Stimulated activated CD8-positive, alpha-beta memory T cell treated with anti-CD3 and anti-CD28 coated beads, Interleukin-7, amount 100 ng/mL, for 1 hour (primary cell): ENCODE data around the gene PDZD2.

Source experiments
- DNase-seq, 2 donors: peaks; one replicate each; pipeline ENCODE4 v3.0.0-alpha.2; 2020; ENCODE audit warnings: low read depth in 2 of 2

PDZD2 gene

DNA sequence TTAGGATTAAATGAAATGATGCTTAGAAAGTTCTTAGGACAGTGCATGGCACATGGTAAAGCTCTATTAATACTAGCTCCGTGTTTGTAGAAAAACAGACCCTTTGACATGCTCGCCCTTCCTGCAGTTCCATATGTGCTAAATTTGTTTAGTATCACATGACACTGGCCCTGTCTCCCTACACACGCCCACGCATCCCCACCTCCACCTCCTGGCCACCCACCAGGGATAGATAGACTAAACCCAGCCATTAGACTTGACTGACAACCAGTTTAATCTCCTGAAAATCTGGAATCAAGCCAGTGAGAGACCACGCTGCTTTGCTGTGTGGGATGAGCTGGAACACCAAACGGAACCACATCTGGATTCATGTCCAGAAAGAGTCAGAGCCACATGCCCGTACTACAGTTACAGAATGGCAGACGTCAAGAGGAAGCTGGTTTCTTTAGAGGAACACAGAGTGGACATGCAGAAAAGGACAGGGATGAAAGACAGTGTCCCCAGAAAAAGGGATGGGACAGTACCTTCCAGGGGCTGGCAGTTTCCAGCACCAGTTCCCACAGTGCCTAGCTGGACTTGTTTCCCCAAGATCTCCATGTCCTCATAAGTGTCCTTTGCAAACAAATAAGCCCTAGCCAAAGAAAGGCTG, 186.1 kb downstream of the PDZD2 start:
- DNase-seq: no peak

DNA sequence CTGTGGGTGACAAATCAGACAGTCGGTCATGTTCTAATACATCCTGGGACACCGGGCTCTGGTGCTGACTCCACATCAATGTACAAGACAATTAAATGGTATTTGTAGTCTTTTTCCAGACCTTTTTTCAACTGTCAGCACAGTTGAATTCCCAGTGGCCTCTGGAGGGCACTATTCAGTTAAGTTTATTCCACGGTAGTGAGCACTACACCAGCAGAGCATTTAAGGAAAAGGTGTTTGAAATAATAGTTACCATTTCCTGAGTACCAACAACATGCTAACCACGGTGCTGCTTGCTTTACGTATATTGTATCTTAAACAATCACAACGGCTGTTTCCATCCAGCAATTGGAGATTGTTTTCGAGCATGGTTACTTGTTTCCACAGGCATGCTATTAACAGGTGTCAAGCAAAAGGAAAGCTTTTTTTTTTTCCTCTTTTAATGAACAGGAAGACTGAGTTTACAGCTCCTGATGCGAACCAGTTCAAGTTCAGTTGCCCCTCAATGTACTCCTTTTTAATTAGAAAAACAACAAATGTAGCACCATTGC, 186.7 kb downstream of the PDZD2 start:
- no peak for DNase-seq

DNA sequence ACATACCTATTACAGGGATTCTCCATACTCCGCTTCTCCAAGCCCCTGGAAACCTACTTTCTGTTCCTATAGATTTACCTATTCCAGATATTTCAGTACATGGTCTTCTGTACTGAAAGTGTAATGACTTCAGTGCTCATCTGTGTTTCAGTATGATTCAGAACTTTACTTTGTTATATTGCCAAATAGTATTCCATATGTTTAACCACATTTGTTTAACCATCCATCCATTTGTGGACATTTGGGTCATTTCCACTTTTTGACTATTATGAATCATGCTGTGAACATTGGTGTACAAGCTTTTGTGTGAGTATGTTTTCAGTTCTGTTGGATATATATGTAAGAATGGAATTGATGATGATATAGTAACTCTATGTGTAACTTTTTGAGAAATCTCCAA, 188.9 kb downstream of the PDZD2 start:
- no peak for DNase-seq

DNA sequence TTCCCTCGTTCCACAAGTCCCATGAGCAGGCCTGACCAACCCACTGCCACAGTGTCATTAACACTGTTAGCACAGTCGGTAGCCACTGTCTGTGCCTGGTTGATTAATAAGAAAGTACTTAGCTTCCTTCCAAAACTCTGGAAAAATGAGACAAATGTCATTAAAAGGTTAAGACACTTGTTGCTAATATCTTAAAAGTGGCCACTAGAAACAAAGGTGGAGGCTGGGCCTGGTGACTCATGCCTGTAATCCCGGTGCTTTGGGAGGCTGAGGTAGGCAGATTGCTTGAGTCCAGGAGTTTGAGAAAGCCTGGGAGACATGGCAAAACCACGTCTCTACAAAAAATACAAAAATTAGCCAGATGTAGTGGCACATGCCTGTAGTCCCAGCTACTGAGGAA, 194.0 kb downstream of the PDZD2 start:
- no peak for DNase-seq

DNA sequence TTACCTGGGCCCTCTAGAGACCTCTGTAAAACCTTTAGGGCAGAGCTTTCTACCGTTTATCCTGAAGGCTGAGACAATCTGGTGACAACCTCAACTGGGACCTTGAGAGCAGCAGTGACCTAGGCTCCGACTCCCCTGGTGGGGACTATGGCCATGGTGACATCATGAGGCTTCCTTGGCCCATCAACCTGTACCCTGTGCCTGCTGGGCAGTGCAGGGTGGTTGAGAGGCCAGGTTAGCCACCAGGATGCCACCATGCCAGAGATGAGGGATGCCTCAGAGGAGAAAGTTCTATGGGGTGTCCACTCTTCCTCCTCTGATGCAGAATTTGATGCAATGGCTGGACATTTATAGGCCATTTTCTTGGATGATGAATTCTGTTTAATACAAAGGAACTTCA, 194.8 kb downstream of the PDZD2 start:
- DNase-seq: no peak

DNA sequence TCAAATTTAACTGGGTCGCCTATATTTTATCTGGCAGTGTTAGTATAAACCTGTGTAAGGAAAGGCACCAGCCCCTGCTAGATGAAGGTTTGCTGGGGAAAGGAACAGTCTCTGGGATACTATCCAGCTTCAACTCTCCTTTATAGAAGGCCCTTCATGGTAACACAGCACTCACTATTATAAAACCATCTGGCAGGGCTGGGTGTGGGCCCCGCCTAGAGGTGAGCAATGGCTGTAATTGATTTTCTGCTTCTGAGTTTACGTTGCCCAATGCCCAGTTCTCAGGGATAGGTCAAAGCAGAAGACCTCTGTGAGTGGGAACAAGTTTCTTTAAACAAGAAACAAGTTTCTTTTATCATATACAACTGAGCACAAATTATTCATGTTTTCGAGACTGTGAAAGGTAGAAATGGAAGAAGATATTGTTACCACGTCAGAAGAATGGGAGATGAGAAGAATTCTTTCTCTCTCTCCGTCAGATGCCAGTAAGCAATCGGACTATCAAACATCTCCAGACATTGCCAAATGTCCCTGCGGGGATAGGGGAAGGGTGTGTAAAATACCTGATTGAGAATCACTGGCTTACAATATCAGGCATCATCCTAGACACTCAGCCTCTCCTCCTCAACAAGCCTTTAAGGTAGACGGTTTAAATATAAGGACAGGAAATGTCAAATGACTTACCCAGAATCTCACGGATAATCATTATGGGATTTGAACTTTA, 205.9 kb downstream of the PDZD2 start:
- DNase-seq: no peak

DNA sequence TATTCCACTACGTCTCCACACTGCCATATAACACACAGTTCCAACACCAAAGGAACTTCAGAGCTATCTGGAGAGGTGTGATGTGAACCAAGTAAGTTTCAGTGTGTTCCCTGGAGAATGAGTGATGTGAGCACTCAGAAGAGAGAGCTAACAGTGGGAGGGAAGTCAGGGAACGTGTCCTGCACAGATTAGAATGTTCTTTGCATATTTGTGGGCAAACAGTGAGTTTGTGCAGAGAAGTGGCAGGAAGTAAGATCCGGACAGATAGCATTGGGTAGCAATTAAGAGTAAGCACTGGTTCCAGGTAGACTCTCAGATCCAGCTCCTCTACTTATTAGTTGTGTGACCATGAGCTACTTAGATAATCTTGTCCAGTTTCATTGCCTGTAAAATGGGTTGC, 206.4 kb downstream of the PDZD2 start:
- no peak for DNase-seq

DNA sequence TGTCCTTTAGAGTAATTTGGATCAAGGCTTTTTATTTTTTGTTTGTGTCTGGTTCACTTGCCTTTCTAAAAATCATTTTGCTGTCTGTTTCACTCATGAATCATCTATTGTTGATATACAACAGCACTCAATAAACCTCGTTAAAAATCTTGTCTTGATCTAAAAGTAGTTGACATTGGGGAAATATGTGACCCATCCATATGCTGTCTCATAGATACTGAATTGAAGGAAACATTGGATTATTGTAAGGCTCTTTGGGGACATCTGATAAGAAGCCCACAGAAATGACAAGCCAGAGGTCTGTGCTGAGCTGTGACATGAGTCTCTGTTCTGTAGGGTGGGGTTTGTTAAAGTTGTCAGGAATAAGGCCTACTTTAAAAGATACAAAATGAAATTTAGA, 208.0 kb downstream of the PDZD2 start:
- DNase-seq: no peak

DNA sequence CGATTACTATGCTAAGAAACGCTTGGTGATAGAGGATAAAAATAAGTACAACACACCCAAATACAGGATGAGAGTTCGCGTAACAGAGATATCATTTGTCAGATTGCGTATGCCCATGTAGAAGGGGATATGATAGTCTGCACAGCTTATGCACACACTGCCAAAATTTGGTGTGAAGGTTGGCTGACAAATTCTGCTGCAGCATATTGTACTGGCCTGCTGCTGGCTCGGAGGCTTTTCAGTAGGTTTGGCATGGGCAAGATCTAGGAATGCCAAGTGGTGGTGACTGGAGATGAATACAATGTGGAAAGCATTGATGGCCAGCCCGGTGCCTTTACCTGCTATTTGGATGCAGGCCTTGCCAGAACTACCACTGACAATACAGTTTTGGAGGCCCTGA, 208.4 kb downstream of the PDZD2 start:
- DNase-seq: no peak

DNA sequence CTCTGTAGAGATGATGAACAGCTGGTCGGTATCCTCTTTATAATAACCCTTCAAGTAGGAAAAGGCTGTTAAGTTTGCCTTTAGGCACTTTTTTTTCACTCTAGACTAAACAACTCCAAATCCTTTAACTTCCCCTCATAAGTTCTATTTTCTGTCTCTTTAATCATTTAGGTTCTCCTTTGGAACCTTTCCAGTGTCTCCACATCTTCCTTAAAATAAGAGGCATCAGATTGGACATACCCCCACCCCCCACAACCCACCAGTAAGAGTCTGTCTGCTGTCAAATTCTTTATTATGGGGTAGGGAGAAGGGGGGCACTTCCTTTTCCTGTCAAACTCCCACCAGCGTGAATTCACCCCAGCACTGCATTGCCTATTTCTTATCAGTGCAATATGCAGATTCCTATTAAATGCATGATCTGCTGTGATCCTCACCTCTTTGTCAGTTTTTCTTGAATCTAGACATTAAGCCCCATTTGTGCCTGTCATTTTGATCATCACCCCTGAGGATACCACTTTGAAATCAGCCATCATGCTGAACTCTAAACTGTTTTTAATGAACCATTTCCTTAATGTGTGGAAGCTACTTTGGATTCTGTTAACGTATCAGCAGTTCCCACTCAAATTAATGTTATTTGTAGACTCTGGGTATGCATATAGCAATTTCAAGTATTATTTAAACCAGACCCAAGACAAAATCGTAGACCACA, 212.2 kb downstream of the PDZD2 start:
- no peak for DNase-seq

DNA sequence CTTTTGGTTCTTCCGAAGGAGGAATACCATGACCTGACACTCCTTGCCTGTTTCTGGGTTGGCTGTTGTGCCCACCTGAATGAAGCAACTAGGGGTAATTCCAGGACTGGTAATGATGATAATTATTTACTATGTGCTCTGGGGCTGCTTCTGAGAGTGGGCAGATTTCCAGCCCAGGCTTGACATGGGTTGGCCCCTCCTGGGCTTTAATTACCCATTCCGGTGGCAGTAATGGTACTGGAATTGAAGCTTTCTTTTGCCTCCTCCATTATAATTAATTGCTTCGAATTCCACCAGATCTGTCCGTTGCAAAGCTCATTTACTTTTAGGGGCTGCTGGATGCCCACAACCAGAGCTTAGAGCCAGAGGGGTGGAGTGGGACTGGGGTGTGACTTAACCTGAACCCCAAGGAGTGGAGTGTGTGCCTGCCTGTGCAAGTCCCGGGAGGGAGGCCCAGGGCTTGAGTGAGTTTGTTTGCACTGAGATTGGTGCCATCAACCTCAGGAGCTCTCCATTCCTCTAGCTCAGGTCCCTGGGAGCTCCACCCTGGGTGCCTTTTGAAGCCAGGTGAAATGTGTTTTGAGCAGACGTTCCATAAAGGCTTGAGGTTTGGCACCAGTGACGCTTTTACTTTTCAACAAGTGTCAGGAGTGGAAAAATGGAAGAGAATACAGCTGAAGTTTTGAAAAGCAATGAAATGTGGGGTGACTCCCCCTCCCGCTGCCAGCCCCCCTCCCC, 214.6 kb downstream of the PDZD2 start:
- no peak for DNase-seq

DNA sequence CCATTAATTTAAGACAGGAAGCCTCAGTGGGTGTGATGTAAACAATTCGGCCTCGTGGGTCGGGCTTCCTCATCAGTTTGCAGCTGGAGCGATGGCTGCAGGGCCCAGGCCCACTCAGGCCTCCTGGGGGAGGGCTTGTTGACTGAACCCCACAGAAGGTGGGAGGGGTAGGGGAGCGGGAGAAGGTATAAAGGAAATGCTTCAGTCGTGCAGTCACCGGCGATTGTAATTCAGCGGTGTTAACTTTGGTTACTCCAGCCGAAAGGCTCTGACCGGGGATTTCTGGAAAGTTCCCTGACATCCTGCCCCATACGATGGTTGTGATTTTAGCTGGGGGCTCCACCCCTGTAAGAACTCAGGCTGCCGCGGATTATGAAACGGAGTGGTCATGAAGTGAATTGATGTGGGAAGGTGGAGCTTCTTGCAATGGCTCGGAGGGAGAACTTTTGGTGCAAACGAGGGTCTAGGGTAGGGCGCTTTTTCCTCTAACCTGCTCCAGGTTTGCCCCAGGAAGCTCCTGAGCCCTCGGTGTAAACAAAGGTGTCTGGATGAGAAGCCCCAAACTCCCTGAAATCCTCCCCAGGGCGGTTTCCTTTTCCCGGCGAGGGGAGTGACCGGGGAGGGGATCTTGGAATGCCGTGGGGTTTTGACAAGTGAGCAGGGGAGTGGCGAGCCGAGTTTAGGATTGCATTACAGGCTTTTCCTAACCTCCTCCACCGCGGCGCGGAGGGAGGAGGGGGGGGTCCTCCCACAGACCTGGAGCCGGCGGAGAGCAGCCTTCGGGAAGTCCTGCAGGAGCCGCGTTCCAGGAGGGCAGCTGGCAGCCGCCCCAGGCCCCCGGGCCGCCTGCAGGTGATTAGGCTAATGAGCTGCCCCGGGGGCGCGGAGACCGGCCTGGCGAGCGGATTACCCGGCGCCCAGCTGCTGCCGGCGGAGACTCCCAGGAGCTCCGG, 215.5 kb downstream of the PDZD2 start:
- DNase-seq: no peak

DNA sequence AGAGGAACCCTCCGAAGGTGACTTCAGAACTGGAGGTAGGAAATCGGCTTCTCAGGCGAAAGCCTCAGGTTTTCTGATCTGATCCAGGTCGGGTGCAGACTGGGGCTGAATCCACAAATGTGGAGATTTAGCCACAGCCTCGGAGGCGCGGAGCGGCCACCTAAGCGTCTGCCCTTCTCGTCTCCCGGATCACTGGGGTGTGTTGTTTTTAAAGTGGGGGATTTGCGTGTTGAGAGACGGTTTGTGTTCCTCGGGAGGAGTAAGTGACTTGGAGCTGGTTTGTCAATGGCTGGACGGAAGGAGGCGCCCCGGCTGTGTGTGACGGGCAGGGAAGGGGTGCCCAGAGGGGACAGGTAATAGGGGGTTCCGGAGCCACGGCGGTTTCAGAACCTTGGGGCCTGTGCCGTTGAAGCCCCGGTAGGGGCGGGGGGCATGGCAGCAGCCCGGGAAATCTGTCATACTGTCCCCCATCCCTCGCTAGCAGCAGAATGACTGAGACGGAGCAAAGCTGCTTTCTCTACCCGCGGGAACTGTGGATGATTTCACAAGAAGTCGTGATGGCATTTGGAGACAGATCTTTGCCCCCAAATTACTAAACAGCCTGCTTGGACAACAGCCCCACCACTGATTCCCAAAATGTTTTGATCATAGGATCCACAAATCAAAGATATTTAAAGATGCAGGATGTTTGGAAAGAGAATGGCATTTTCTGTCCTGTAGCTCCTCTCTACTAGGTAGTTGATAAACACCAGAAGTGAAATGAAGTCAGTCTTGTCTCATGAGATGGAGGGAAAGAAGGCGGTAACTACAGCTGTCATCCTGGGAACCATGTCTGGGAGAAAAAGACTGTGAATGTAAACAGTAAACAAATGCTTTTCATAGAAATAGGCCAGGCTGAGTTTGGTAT, 216.5 kb downstream of the PDZD2 start:
- DNase-seq: no peak

DNA sequence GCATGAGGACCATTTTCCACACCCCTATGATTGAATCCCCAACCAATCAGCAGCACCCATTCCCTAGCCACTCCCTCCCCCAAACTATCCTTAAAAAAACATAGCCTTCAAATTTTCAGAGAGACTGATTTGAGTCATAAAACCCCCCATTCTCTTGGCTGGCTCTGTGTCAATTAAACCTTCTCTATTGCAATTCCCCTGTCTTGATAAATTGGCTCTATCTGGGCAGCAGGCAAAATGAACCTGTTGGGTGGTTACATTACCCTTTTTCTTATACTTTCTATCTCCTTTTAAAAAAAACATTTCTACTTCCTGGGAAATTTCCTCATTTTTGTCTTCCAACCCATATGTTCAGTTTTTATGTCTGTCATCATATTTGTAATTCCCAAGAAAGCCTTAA, 220.2 kb downstream of the PDZD2 start:
- no peak for DNase-seq

DNA sequence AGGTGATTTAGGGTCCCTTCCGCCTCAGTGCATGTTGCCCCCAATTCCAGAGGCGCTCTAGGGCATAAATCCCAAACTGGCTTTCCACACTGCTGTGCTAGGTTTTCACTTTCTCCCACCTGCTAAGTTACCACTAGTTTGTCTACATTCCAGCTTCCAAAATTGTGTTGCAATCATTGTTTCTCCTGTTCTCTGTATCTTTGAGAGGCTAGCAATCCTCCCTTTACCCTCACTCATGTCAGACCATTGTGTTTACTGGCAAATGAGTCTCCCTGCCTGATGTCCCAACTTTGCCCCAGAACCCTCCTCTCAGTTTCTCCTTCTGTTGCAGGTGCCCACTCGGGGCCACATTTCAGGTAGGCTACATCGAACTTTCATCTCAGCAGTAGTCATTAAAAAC, 221.3 kb downstream of the PDZD2 start:
- DNase-seq: no peak

DNA sequence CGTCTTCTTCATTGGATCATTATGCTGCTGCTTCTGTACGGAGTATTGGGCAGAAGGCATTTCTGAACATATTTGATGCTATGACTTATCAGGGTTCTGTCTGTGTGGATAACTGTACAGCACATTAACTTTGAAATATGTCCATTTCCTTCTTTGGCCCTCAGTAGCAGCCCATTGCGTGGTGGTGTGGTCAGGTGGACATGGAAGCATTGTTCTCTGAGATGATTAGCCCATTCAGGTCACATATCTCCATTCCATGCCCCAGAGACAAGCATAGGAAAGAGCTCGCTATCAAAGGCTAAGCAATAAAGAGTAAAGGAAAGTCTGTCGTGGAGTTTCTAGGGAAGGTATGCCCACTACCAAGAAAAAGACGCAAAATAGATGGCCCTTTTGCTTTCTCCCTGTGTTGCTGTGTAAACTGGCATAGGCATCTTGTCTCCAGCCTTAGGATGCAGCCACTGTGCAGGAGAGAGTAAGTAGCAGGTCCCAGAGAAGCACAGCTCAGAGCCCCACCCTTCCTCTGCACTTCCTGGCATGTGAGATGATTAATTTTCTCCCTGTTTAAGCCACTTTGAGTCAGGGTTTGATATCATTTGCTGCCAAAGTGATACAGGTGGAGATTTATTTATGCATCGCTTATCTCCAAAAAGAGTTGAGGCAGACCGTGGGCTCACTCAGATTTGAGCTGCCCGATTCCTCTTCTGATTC, 221.9 kb downstream of the PDZD2 start:
- no peak for DNase-seq

DNA sequence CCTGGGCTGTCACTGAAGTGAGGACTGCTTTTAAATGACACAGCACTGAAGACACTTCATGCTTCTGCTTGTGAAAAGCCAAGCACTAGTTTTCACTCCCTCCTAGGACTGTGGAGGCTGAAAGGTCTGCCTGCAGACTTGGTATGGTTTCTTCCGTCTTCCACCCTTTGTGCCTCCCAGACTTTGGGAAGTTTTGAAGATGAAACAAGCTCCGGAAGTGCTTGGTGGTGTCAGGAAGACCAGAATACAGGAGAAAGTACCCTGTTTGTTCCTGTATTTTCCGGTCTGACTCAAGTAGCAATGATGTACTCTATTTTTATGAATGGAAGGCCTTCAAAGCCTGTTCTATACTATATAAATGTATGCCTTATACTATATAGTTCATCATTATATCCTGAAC, 222.7 kb downstream of the PDZD2 start:
- no peak for DNase-seq

DNA sequence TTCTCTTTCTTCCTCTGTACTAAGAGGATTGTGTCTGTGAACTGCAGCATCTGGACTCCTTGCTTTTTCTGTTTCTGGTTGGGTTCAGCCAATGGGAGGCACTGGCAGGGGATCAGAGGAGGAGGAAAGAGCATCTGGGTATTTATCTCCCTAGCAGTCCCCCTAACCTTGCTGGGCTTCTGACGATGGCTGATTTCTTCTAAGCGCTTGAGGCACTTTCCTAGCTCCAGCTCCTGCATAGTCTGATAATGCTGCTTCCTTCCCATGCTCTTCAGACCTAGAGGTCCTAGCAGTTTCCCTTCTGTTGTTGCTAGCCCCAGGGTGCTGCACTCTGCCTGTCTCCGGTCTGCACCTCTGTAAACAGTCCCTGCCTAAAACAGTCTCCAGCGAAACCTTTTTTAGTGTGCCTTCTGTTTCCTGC, 225.1 kb downstream of the PDZD2 start:
- DNase-seq: no peak

DNA sequence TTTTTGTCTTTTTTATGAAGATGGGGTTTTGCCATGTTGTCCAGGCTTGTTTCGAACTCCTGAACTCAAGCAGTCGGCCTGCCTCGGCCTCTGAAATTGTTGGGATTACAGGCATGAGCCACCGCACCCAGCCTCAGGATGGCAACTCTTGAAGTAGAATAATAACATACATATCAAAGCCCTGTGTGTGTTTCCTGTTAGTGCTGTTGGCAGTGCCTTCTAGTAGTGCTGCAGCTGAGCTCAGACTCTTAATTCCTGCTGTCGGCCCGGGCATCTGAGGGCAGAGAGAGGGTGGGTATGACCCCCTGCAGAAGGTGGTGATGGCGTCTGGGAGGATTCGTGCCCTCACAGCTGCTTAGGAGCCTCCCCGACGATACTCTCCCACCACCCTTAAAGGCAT, 227.2 kb downstream of the PDZD2 start:
- DNase-seq: no peak
